A549 (cell line): Measurements from ENCODE around the gene GATM. TPM values are rescaled to one million over a fixed set of nuclear protein-coding genes. Genes with fewer than 3 reads are reported as not detected.

ENCODE experiments used
- ATAC-seq, 2 experiments: fragments of 200-7000 bp in 1 of 2; fragments of >200 bp in 1 of 2; cut with Nextera tagmentation in 1 of 2; cut with Tn5 transposase in 1 of 2; 3 replicates each; pipeline versions ENCODE4 v1.8.0 to v1.9.1; 2018 to 2020; ENCODE audit warnings: mild to moderate bottlenecking in 1 of 2, moderate library complexity in 1 of 2
- CTCF ChIA-PET: fragments of 300-600 bp; sonication (Branson Sonifier 250); formaldehyde crosslinking; extraction: SDS; loops from one replicate; lab custom pipeline; 2021; ENCODE audit warnings: antibody characterized with exemption, inconsistent platforms; lab: Yijun Ruan, JAX
- POLR2A ChIA-PET: fragments of 350-600 bp; formaldehyde crosslinking; extraction: SDS; loops from one replicate; lab custom pipeline; 2021; ENCODE audit warnings: antibody characterized with exemption, inconsistent platforms; lab: Yijun Ruan, JAX
- DNase-seq, 2 experiments: peaks; one replicate each; pipeline versions ENCODE4 v3.0.0 to v3.0.0-alpha.2; 2011 to 2016; ENCODE audit warnings: low read depth in 1 of 2, low spot score in 1 of 2
- FAIRE-seq: peaks from 2 replicates; lab custom pipeline; 2011; peaks lifted over from hg19 to GRCh38; lab: Jason Lieb, UNC
- H3K27ac ChIP-seq, 2 experiments: fragments of >200 bp; sonication (Bioruptor Twin); formaldehyde crosslinking; 3 replicates each; pipeline ENCODE4 v1.5.1; 2016 to 2017
- H3K4me1 ChIP-seq: fragments of >200 bp; sonication (Bioruptor Twin); formaldehyde crosslinking; 3 replicates; pipeline ENCODE4 v1.6.1; 2016
- H3K4me2 ChIP-seq: fragments of >200 bp; sonication (Bioruptor Twin); formaldehyde crosslinking; 3 replicates; pipeline ENCODE4 v1.6.1; 2016
- H3K4me3 ChIP-seq: fragments of >200 bp; sonication (Bioruptor Twin); formaldehyde crosslinking; 3 replicates; pipeline ENCODE4 v1.5.1; 2016
- H3K9me3 ChIP-seq: fragments of >200 bp; sonication (Bioruptor Twin); formaldehyde crosslinking; 3 replicates; pipeline ENCODE4 v1.6.1; 2016
- BCL3 ChIP-seq: fragments of >200 bp; sonication (Bioruptor Twin); formaldehyde crosslinking; IDR thresholded peaks from 3 replicates; pipeline ENCODE4 v1.6.1; 2016
- CBX2 ChIP-seq: fragments of 200-600 bp; sonication (generic); IDR thresholded peaks from 2 replicates; pipeline ENCODE4 v1.6.1; 2016; ENCODE audit warnings: low read depth, mild to moderate bottlenecking, borderline replicate concordance
- CBX8 ChIP-seq: fragments of 200-600 bp; sonication (generic); IDR thresholded peaks from 2 replicates; pipeline ENCODE4 v1.6.1; 2016
- CEBPB ChIP-seq, 2 experiments: fragments of >200 bp in 1 of 2; sonication (Bioruptor Twin) in 1 of 2; formaldehyde crosslinking in 1 of 2; IDR thresholded peaks; 2 replicates each; pipeline ENCODE4 v1.6.1; 2012 to 2016
- CHD2 ChIP-seq: fragments of 150-350 bp; IDR thresholded peaks from 2 replicates; pipeline ENCODE4 v1.6.1; 2014; ENCODE audit warnings: low read length; ENCODE audit not compliant: partially characterized antibody
- CTCF ChIP-seq: fragments of >200 bp; sonication (Bioruptor Twin); formaldehyde crosslinking; IDR thresholded peaks from 3 replicates; pipeline ENCODE4 v1.5.1; 2016
- EHF ChIP-seq: fragments of 250-450 bp; sonication (Bioruptor Pico); IDR thresholded peaks from 2 replicates; pipeline ENCODE4 v1.5.0; 2020; ENCODE audit warnings: mild to moderate bottlenecking
- ELK1 ChIP-seq: fragments of 150-350 bp; IDR thresholded peaks from 2 replicates; pipeline ENCODE4 v1.6.1; 2014; ENCODE audit warnings: low read depth, mild to moderate bottlenecking, low read length
- EP300 ChIP-seq, 2 experiments: fragments of >200 bp; sonication (Bioruptor Twin); formaldehyde crosslinking; IDR thresholded peaks; 2 replicates in 1 of 2; 3 replicates in 1 of 2; pipeline ENCODE4 v1.6.1; 2016 to 2017
- ESRRA ChIP-seq: fragments of 150-350 bp; IDR thresholded peaks from 2 replicates; pipeline ENCODE4 v1.6.1; 2014; ENCODE audit warnings: mild to moderate bottlenecking, low read length, borderline replicate concordance
- HDAC2 ChIP-seq: fragments of 200-600 bp; sonication (generic); IDR thresholded peaks from 2 replicates; pipeline ENCODE4 v1.6.1; 2016
- HES2 ChIP-seq: fragments of >200 bp; sonication (Bioruptor Twin); formaldehyde crosslinking; IDR thresholded peaks from 2 replicates; pipeline ENCODE4 v1.6.1; 2016
- HEYL ChIP-seq: fragments of 250-450 bp; sonication (Bioruptor Pico); IDR thresholded peaks from 2 replicates; pipeline ENCODE4 v1.8.0; 2021; ENCODE audit warnings: mild to moderate bottlenecking, moderate library complexity
- HOXB5 ChIP-seq: fragments of 250-450 bp; sonication (Bioruptor Pico); IDR thresholded peaks from 2 replicates; pipeline ENCODE4 v1.5.0; 2020; ENCODE audit warnings: mild to moderate bottlenecking, moderate library complexity
- JUN ChIP-seq, 2 experiments: fragments of >200 bp; sonication (Bioruptor Twin); formaldehyde crosslinking; IDR thresholded peaks; 2 replicates in 1 of 2; 3 replicates in 1 of 2; pipeline ENCODE4 v1.6.1; 2016 to 2017
- MAX ChIP-seq: IDR thresholded peaks from 2 replicates; pipeline ENCODE4 v1.6.1; 2012
- MAZ ChIP-seq: fragments of 150-350 bp; IDR thresholded peaks from 2 replicates; pipeline ENCODE4 v1.6.1; 2014; ENCODE audit warnings: antibody characterized with exemption, low read depth, low read length, borderline replicate concordance
- MYC ChIP-seq: IDR thresholded peaks from 2 replicates; pipeline ENCODE4 v1.6.1; 2012; ENCODE audit warnings: mild to moderate bottlenecking, inconsistent platforms, low read length, improper control_type of control experiment, borderline replicate concordance
- NPAS2 ChIP-seq: fragments of 250-450 bp; sonication (Bioruptor Pico); IDR thresholded peaks from 2 replicates; pipeline ENCODE4 v1.8.0; 2022; ENCODE audit warnings: mild to moderate bottlenecking, moderate library complexity, borderline replicate concordance
- NR3C1 ChIP-seq: fragments of >200 bp; sonication (Bioruptor Twin); formaldehyde crosslinking; IDR thresholded peaks from 3 replicates; pipeline ENCODE4 v1.6.1; 2017
- PBX3 ChIP-seq: IDR thresholded peaks from 2 replicates; pipeline ENCODE4 v1.6.1; 2012
- RAD21 ChIP-seq, 2 experiments: fragments of >200 bp in 1 of 2; sonication (Bioruptor Twin) in 1 of 2; formaldehyde crosslinking in 1 of 2; IDR thresholded peaks in 1 of 2; conservative IDR thresholded peaks in 1 of 2; 2 replicates in 1 of 2; 3 replicates in 1 of 2; pipeline ENCODE4 v1.6.1; 2012 to 2018; ENCODE audit warnings: inconsistent platforms in 1 of 2
- RARB ChIP-seq: fragments of 250-450 bp; sonication (Bioruptor Pico); IDR thresholded peaks from 2 replicates; pipeline ENCODE4 v1.8.0; 2021; ENCODE audit warnings: mild to moderate bottlenecking, moderate library complexity
- SMC3 ChIP-seq: fragments of >200 bp; sonication (Bioruptor Twin); formaldehyde crosslinking; IDR thresholded peaks from 3 replicates; pipeline ENCODE4 v1.6.1; 2018; ENCODE audit warnings: inconsistent platforms
- SREBF2 ChIP-seq: fragments of 450-650 bp; IDR thresholded peaks from 2 replicates; pipeline ENCODE4 v1.6.1; 2014; ENCODE audit warnings: mild to moderate bottlenecking, moderate library complexity
- TFCP2L1 ChIP-seq: fragments of 250-450 bp; sonication (Bioruptor Pico); IDR thresholded peaks from 2 replicates; pipeline ENCODE4 v1.5.0; 2021; ENCODE audit warnings: mild to moderate bottlenecking
- TP53 ChIP-seq: fragments of 250-450 bp; sonication (Bioruptor Pico); IDR thresholded peaks from 2 replicates; pipeline ENCODE4 v1.5.0; 2021; ENCODE audit warnings: mild to moderate bottlenecking, moderate library complexity
- USF2 ChIP-seq: fragments of 450-650 bp; IDR thresholded peaks from 2 replicates; pipeline ENCODE4 v1.6.1; 2014; ENCODE audit warnings: antibody characterized with exemption
- ZFP36 ChIP-seq: fragments of 450-650 bp; IDR thresholded peaks from 2 replicates; pipeline ENCODE4 v1.6.1; 2014; ENCODE audit warnings: borderline replicate concordance; ENCODE audit not compliant: partially characterized antibody
- ZNF302 ChIP-seq: fragments of 250-450 bp; sonication (Bioruptor Pico); IDR thresholded peaks from 2 replicates; pipeline ENCODE4 v1.9.0; 2021; ENCODE audit warnings: inconsistent platforms, mild to moderate bottlenecking, moderate library complexity
- WGBS: methylation state at CpG from one replicate; pipeline ENCODE4 v1.1.6; 2017; ENCODE audit errors: missing lambda C conversion rate; 5-methylcytosine and 5-hydroxymethylcytosine counted together
- polyA plus RNA-seq, 4 experiments: library from polyadenylated mRNA; depleted of rRNA in 3 of 4; stranded (reverse); fragments of >200 nt; fragmentation: RNase III in 1 of 4; extraction: RNeasy Plus Mini Kit Qiagen cat#74134 plus additional on column Dnase treatment in 1 of 4; gene quantifications; 2 replicates in 3 of 4; 3 replicates in 1 of 4; pipeline ENCODE4 v1.2.3, GENCODE V29; 2011 to 2017

The GATM gene
- polyA plus RNA-seq, 2 of the 4 experiments (the other 2 are of a cell fraction): 4.0 to 6.5 TPM

- WGBS: 54% methylated on average over 3 of the region's 3 CpGs
- CTCF ChIA-PET: interaction anchor here (0.6 to 1.6 kb wide), 2 partner anchors 23 to 639 kb away, joined by 3 to 4 read pairs; no protein-coding TSS in a partner anchor
Measured at GRCh38 chr15:45340429-45340828, 37.9 kb downstream of the GATM start.

GRCh38 chr15:45338417-45338816, 39.9 kb downstream of the GATM start:
- Histone ChIP-seq H3K4me3 (no peak overlapping the region), H3K4me1 (peaks cover 9% of the 10 kb centered on the region; the same call in 2 of the 3 replicates), H3K9me3 (no peaks in the 10 kb centered on the region), H3K27ac (no peak overlapping the region), H3K4me2 (no peak overlapping the region)
- ChIA-PET CTCF (interaction anchor here (0.7 kb wide), 1 partner anchor 270 kb away, joined by 3 read pairs; no protein-coding TSS in a partner anchor), POLR2A (no interaction called here)
- FAIRE-seq (no peak), ATAC-seq (no peak), DNase-seq (no peak)
- TF ChIP-seq ZNF302 (CRISPR knock-in tag) (no peak), MAZ (no peak), TFCP2L1 (CRISPR knock-in tag) (no peak), ELK1 (no peak), CBX8 (no peak)
- WGBS: 35% methylated on average over 3 of the region's 3 CpGs

More at GRCh38 chr15:45340429-45340828, 37.9 kb downstream of the GATM start:
- no peak overlapping the region for H3K4me3 ChIP-seq
- no peaks in the 10 kb centered on the region for H3K4me1 ChIP-seq
- H3K4me2 ChIP-seq: no peak overlapping the region
- H3K27ac ChIP-seq: no peak overlapping the region
- ATAC-seq (no peak), DNase-seq (no peak), FAIRE-seq (no peak)
- no peaks in the 10 kb centered on the region for H3K9me3 ChIP-seq
- TF ChIP-seq NR3C1: no peak
- no peak for TF ChIP-seq CEBPB (IDR thresholded peaks at IDR 0.05)
- TF ChIP-seq CHD2: no peak
- no peak for TF ChIP-seq RAD21 (conservative IDR thresholded peaks at IDR 0.05 in 1 of 2, IDR thresholded peaks at IDR 0.05 in 1 of 2)
- TF ChIP-seq CTCF: no peak
- no peak for TF ChIP-seq HES2
- no peak for TF ChIP-seq ESRRA
- no peak for TF ChIP-seq JUN (IDR thresholded peaks at IDR 0.05)
- no peak for TF ChIP-seq EHF (CRISPR knock-in tag)
- no peak for TF ChIP-seq HDAC2
- TF ChIP-seq PBX3: no peak
- TF ChIP-seq SREBF2: no peak
- no peak for TF ChIP-seq HEYL (CRISPR knock-in tag)
- no peak for TF ChIP-seq TFCP2L1 (CRISPR knock-in tag)
- no peak for TF ChIP-seq SMC3
- POLR2A ChIA-PET: no interaction called here

- Histone ChIP-seq H3K4me3 (no peak overlapping the region), H3K4me1 (peaks cover 9% of the 10 kb centered on the region; the same call in 2 of the 3 replicates), H3K27ac (no peak overlapping the region), H3K4me2 (no peak overlapping the region), H3K9me3 (no peaks in the 10 kb centered on the region)
- TF ChIP-seq EP300 (IDR thresholded peaks at IDR 0.05) (no peak), USF2 (no peak), HOXB5 (CRISPR knock-in tag) (no peak), NPAS2 (CRISPR knock-in tag) (no peak), BCL3 (no peak), MAX (no peak), RARB (no peak), ZFP36 (no peak), CHD2 (no peak), CBX8 (no peak), HDAC2 (no peak), TP53 (CRISPR knock-in tag) (no peak), CBX2 (no peak), MAZ (no peak), MYC (no peak)
- WGBS: 38% methylated on average over 1 of the region's 1 CpG
- FAIRE-seq: no peak
- DNase-seq: no peak
- ChIA-PET CTCF (no interaction called here), POLR2A (no interaction called here)
- no peak for ATAC-seq
Measured at GRCh38 chr15:45337224-45337623, 41.1 kb downstream of the GATM start.
